ENCODE data around the gene LRRK1.

The LRRK1 gene

DNA sequence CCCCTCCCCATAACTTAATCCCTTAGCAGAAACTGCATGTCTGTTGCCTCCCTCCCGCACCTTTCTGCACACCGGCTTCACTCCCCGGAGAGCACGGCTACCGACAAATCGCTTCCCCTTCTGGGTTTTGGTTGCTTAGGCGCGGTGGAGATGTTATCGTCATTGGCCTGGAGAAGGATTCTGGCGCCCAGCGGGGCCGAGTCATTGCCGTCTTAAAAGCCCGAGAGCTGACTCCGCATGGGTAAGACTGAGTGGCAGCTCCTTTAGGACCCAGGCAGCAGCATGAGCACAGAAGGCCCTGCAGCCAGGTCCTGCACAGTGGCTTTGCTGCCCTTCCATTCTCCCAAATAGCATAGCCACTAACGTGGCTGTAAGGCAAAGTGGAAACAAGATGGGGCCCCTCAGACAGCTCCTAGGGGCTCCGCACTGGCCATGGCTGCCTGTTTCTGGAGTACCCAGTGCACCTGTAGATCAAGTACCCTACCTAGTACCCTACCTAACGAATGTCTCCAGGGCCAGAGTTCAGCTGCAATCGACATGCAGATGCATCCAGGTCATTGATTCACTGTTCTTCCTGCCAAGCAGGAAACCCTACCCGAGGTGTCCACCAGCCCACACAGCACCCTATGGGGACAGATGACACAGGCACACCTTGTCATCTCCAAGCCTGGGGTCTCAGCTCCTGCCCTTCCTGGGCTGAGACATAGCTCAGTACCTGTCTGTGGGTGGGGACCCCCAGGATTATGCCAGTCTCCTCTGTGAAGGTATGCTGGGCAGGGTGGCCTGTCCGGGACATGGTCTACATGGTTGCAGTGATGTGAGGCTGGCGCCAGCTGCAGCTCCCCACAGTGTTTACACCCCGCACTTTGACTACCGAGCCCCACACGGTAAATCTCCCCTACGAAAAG lies 147.6 kb downstream of the LRRK1 start:
- H3K4me3 ChIP-seq (ENCODE audit: low read depth, low read length): no peak overlapping the region
- DNase-seq (ENCODE audit: low read depth): no peak
- TF ChIP-seq, protein P1, sequence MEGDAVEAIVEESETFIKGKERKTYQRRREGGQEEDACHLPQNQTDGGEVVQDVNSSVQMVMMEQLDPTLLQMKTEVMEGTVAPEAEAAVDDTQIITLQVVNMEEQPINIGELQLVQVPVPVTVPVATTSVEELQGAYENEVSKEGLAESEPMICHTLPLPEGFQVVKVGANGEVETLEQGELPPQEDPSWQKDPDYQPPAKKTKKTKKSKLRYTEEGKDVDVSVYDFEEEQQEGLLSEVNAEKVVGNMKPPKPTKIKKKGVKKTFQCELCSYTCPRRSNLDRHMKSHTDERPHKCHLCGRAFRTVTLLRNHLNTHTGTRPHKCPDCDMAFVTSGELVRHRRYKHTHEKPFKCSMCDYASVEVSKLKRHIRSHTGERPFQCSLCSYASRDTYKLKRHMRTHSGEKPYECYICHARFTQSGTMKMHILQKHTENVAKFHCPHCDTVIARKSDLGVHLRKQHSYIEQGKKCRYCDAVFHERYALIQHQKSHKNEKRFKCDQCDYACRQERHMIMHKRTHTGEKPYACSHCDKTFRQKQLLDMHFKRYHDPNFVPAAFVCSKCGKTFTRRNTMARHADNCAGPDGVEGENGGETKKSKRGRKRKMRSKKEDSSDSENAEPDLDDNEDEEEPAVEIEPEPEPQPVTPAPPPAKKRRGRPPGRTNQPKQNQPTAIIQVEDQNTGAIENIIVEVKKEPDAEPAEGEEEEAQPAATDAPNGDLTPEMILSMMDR (conservative IDR thresholded peaks at IDR 0.05; ENCODE audit: low read depth, low read length): no peak

DNA sequence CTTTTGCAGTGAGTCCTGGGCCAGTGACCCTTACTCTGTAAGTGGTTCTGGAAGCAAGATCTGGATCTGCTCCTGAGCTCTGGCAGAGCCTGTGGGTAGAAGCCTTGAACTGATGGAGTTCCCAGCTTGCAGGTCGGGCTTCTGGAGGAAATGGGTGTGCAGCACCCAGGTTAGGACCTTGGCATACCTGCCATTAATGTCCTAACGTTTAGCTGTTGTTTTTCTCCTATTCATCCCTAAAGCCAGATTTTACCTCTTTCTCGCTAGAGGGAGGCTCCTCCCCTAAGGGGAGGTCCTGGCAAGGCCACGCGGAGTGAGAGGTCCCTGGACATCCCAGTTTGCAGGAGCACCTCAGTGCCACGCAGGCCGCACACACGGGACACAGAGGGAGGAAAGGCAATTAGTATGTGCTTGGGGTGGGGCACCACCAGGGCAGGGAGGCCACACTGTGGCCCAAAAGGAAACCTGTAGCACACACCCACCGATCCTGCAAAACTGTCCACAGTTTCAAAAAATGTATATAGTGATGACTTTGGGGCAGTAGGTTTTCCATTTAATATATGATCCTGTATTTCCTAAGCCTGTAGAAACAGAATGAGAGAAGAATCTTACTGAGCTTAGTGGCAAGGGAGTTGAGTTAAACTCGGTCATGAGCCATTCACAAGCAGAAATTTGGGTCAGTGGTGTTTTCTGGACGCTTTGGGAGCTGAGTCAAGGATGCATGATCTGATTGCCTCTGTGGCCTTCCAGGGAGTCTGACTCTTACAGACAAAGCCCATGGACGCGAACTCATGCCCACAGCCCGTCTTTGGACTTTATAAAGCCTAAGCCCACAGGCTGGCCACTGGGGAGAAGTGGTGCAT lies 148.7 kb downstream of the LRRK1 start:
- DNase-seq (ENCODE audit: low read depth): no peak
- H3K4me3 ChIP-seq (ENCODE audit: low read depth, low read length): no peak overlapping the region
- TF ChIP-seq, protein P1 (conservative IDR thresholded peaks at IDR 0.05; ENCODE audit: low read depth, low read length): no peak

DNA sequence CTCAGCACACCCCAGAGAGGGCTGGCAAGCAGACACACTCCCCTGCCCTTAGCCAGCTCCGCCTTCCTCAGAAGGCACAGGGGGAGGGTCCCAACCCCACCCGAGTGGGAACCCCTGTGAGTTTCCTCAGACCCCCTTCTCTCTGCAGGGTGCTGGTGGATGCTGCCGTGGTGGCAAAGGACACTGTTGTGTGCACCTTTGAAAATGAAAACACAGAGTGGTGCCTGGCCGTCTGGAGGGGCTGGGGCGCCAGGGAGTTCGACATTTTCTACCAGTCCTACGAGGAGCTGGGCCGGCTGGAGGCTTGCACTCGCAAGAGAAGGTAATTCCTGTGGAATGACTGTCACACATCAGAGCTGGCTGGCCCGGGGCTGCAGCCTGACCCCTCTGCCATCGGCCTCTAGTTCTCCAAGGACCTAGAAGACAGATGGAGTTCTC lies 149.4 kb downstream of the LRRK1 start:
- no peak for DNase-seq (ENCODE audit: low read depth)
- TF ChIP-seq, protein P1 (conservative IDR thresholded peaks at IDR 0.05; ENCODE audit: low read depth, low read length): no peak
- no peak overlapping the region for H3K4me3 ChIP-seq (ENCODE audit: low read depth, low read length)

DNA sequence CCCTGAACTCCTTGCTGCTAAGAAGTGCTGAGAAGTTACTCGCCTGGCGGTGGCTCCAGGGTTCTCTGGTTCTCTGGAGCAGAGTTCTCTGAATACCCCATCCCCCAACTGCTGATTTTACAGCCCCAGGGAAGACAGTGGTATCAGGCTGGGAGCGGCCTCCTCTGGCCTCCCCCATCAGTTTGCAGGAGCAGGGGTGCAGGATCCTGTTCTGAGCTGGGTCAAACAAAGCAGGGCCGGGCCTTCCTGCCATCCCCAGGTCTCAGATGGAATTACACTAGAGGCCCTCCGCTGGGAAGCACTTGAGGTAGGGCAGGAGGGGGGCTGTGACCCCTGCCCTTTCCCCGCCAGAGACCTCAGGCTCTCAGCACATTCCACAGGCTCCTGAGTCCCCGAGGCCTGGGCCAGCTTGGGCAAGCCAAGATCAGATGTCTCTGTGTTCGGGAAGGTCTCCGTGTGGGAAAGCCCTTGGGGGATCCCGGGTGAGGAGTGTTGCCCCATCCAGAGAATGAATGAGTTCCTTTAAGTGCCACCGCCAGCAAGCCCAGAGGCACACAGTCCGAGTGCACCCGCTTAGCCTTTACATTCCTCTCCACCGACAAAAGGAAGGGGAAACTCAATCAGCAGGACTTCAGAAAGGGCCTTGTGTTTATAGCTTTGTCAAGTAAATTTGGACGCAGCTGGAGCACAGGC lies 149.9 kb downstream of the LRRK1 start:
- no peak overlapping the region for H3K4me3 ChIP-seq (ENCODE audit: low read depth, low read length)
- TF ChIP-seq, protein P1 (conservative IDR thresholded peaks at IDR 0.05; ENCODE audit: low read depth, low read length): peak; percentile 43
- DNase-seq (ENCODE audit: low read depth): peak; percentile 74

DNA sequence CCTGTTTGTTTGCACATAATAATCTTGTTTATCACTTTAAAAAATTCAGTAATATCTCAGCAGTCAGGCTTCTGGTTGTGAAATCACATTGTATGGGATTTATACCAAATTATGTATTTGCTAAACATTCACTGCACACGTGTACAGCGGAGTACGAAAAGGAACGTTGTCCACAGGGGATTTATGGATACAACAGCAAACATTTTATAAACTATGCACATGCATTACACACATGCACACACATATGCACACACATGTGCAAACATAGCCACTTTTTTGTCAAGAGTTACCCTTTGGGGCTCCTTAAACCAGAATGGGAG lies 150.5 kb downstream of the LRRK1 start:
- DNase-seq (ENCODE audit: low read depth): no peak
- H3K4me3 ChIP-seq (ENCODE audit: low read depth, low read length): no peak overlapping the region
- TF ChIP-seq, protein P1 (conservative IDR thresholded peaks at IDR 0.05; ENCODE audit: low read depth, low read length): no peak

DNA sequence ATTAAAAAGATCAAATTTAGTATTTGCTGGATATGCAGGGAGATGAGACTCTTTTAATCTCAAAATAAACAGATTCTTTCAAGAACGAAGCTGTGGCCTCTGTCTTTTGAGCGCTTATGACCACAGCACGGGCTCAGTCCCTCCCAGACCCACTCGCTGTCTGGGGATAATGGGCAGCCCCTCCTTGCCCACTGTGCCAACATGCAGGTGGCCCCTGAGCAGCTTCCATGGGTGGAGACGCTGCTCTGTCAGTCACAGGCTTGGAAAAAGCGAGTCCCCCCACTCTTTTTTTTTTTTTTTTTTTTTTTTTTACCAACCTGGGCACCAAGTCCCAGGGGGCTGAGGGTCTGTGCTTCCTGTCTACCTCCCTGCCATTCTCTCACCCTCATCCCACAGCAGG lies 150.9 kb downstream of the LRRK1 start:
- no peak for DNase-seq (ENCODE audit: low read depth)
- TF ChIP-seq, protein P1 (conservative IDR thresholded peaks at IDR 0.05; ENCODE audit: low read depth, low read length): no peak
- no peak overlapping the region for H3K4me3 ChIP-seq (ENCODE audit: low read depth, low read length)
